ENCODE data around the gene DIS3L2. TPM values are rescaled to one million over a fixed set of nuclear protein-coding genes. Genes with fewer than 3 reads are reported as not detected.

Gene DIS3L2
- total and polyA plus RNA-seq, 2 of the 8 experiments (the other 6 are each of a cell fraction or from before 2014, with no cell fraction given), result 11.5 to 21.6 TPM

DNA sequence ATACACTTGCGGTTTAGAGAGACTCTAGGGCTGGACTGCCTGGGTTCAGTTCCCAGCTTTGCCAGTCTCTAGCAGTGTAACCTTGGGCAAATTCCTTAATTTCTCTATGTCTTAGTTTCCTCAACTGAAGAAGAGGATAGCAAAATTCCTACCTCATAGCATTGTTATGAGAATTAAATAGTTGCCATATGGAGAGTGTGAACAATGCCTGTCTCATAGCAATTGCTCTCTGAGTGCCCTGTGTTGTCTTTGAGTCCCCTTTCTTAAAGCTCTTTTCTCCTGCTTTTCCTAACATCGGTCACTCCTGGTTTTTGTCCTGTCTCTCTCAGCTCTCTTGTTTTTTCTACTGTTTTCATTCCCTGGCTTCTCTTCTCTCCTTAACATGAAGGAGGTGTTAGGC, 300.3 kb downstream of the DIS3L2 start:
- Histone ChIP-seq H2BK15ac (ENCODE audit: low read length) (no peak overlapping the region), H2BK5ac (ENCODE audit: low read depth, low read length) (no peak overlapping the region), H2BK20ac (ENCODE audit: low read length) (no peak overlapping the region), H4K8ac (ENCODE audit: extremely low read depth, insufficient read depth, low read length) (no peak overlapping the region), H4K5ac (ENCODE audit: insufficient read length, low read depth, low read length) (no peak overlapping the region), H3K14ac (ENCODE audit: insufficient read length) (no peak overlapping the region), H3K18ac (ENCODE audit: extremely low read depth, low read length) (no peak overlapping the region), H3K9ac (replicated peaks in 1 of 4; ENCODE audit: extremely low read depth in 1 of 4, low read depth in 3 of 4, low read length in 3 of 4) (no peak overlapping the region), H3K4ac (replicated peaks; ENCODE audit: insufficient read length, low read depth, low read length) (no peak overlapping the region), H3K56ac (replicated peaks; ENCODE audit: insufficient read length, low read depth, low read length) (no peak overlapping the region), H3K23ac (ENCODE audit: insufficient read length) (no peak overlapping the region), H3K9me3 (ENCODE audit: insufficient read depth in 2 of 2, low read depth in 1 of 2, low read length in 1 of 2) (no peaks in the 10 kb centered on the region), H3K4me1 (replicated peaks in 1 of 4; ENCODE audit: control insufficient read depth in 3 of 4, insufficient read depth in 4 of 4, low read length in 3 of 4) (no peaks in the 10 kb centered on the region), H3K27ac (ENCODE audit: low read depth, low read length) (no peak overlapping the region), H3K4me2 (ENCODE audit: insufficient read depth in 1 of 2, low read depth in 2 of 2, low read length in 2 of 2) (no peak overlapping the region), H2AK5ac (ENCODE audit: low read depth, low read length) (no peak overlapping the region), H2AFZ (ENCODE audit: low read length) (no peak overlapping the region), H3K23me2 (ENCODE audit: low read depth, low read length) (no peaks in the 10 kb centered on the region), H3K27me3 (replicated peaks in 1 of 4; ENCODE audit: control insufficient read depth in 3 of 4, extremely low read depth in 1 of 4, insufficient read depth in 3 of 4, low read length in 3 of 4) (no peaks in the 10 kb centered on the region), H2BK120ac (replicated peaks; ENCODE audit: low read depth, low read length) (no peak overlapping the region), H4K91ac (replicated peaks; ENCODE audit: insufficient read length, low read length) (no peak overlapping the region), H3K36me3 (ENCODE audit: control insufficient read depth in 2 of 4, insufficient read depth in 4 of 4, low read length in 3 of 4) (no peaks in the 10 kb centered on the region; a peak in 1 of 8 replicates), H2BK12ac (ENCODE audit: low read depth, low read length) (no peak overlapping the region), H3K79me1 (ENCODE audit: low read depth, low read length) (no peaks in the 10 kb centered on the region; the same call in 1 of the 2 replicates), H4K20me1 (replicated peaks in 1 of 2; ENCODE audit: control insufficient read depth in 1 of 2, insufficient read depth in 2 of 2, low read length in 2 of 2) (peaks cover 0 to 6% of the 10 kb centered on the region in 2 experiments), H3K79me2 (ENCODE audit: control insufficient read depth in 1 of 2, insufficient read depth in 2 of 2, low read length in 2 of 2) (no peaks in the 10 kb centered on the region), H3K4me3 (ENCODE audit: extremely low read depth in 1 of 4, insufficient read depth in 2 of 4, low read depth in 3 of 4, low read length in 4 of 4) (no peak overlapping the region)
- CTCF ChIA-PET (ENCODE audit: partially characterized antibody), result interaction anchor here (1.2 to 3.0 kb wide), 4 partner anchors 11 to 32 kb away, joined by 3 to 16 read pairs (median 6); no protein-coding TSS in a partner anchor
- POLR2A ChIA-PET (ENCODE audit: partially characterized antibody), result interaction anchor here (0.7 kb wide), 1 partner anchor 10 kb away, joined by 3 read pairs; no protein-coding TSS in a partner anchor
- DNase-seq (ENCODE audit: low read depth in 1 of 2, low spot score in 2 of 2) (no peak), FAIRE-seq (no peak)
- WGBS, 2 experiments (ENCODE audit: extremely low coverage in 1 of 2, insufficient coverage in 1 of 2, insufficient read length in 1 of 2, insufficient replicate concordance in 2 of 2, low coverage in 1 of 2, low lambda C conversion rate in 2 of 2, missing lambda C conversion rate in 1 of 2), result 90% methylated on average over 2 of the region's 2 CpGs; no CpG with 5 or more reads in 1 of the 2 experiments
- no peak for TF ChIP-seq RBBP5 (IDR thresholded peaks at IDR 0.05; ENCODE audit: borderline replicate concordance, low read depth, low read length)
- TF ChIP-seq SUZ12 (IDR thresholded peaks at IDR 0.05; ENCODE audit: low read length), result no peak
- TF ChIP-seq ATF2 (IDR thresholded peaks at IDR 0.05; ENCODE audit: low read length), result no peak
- TF ChIP-seq CTBP2 (IDR thresholded peaks at IDR 0.05; ENCODE audit: borderline replicate concordance, insufficient read depth, insufficient read length, low read length), result no peak
- TF ChIP-seq E2F6 (IDR thresholded peaks at IDR 0.05), result no peak
- no peak for TF ChIP-seq YY1 (IDR thresholded peaks at IDR 0.05; ENCODE audit: low read depth, low read length)
- TF ChIP-seq RXRA (IDR thresholded peaks at IDR 0.05; ENCODE audit: insufficient read depth, low read depth, low read length), result no peak
- no peak for TF ChIP-seq SRF (IDR thresholded peaks at IDR 0.05; ENCODE audit: low read depth, low read length)
- no peak for TF ChIP-seq HDAC2 (IDR thresholded peaks at IDR 0.05; ENCODE audit: borderline replicate concordance in 1 of 2, low read depth in 2 of 2, low read length in 2 of 2)
- no peak for TF ChIP-seq JUN (IDR thresholded peaks at IDR 0.05; ENCODE audit: low read depth, low read length)
- no peak for TF ChIP-seq ZNF274 (IDR thresholded peaks at IDR 0.05; ENCODE audit: borderline replicate concordance, extremely low read depth, low read length)

All from H1 (cell line).